Measurements from ENCODE around the gene ARAF. TPM values are rescaled to one million over a fixed set of nuclear protein-coding genes. Genes with fewer than 3 reads are reported as not detected.
"Not testable (repeated sequence)": the region's sequence is repeated elsewhere in the genome, so short reads cannot be mapped to it uniquely, and the experiment has no call there.

The ARAF gene
- total RNA-seq, 1 experiment from 2014 or later = 16.5 TPM

DNA sequence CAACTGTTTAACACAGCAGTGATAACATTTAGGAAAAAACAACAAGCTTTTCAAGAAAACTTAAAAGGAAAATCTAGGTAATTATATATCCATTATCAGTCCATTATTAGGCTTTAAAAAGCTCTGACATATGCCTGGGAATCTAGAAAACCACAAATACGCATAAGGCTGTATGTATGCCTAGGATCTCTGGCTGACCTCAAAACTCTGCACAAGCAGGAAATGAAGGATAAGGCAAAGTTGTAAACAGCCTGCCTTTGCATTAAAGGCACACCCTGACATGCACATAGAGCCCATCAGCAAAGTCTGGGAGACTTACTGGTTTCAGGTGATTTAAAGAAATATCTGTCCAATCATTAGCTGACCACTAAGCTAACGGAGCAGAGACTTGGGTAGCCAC is 35.3 kb downstream of the ARAF start:
- H3K9me3 ChIP-seq (ENCODE audit: low read length) = peaks cover 8% of the 10 kb centered on the region; the same call in 1 of the 2 replicates
- no peak overlapping the region for H3K4me2 ChIP-seq (ENCODE audit: low read depth, low read length, poor library complexity, severe bottlenecking)
- no peaks in the 10 kb centered on the region for H3K79me2 ChIP-seq (ENCODE audit: low read length)
- H3K36me3 ChIP-seq (ENCODE audit: insufficient read depth, low read length) = no peaks in the 10 kb centered on the region
- no peaks in the 10 kb centered on the region for H3K27me3 ChIP-seq (ENCODE audit: low read length)
- H3K4me1 ChIP-seq (ENCODE audit: low read length) = no peaks in the 10 kb centered on the region
- no peak overlapping the region for H2AFZ ChIP-seq (ENCODE audit: low read length)
- H4K20me1 ChIP-seq (ENCODE audit: insufficient read depth, low read depth, low read length) = no peaks in the 10 kb centered on the region
- H3K4me3 ChIP-seq (ENCODE audit: low read length) = no peak overlapping the region
- H3K9me2 ChIP-seq (replicated peaks; ENCODE audit: insufficient read depth, low read length) = no peaks in the 10 kb centered on the region
- no peak overlapping the region for H3K27ac ChIP-seq (ENCODE audit: low read length)
- DNase-seq = no peak
- no peak overlapping the region for H3K9ac ChIP-seq (ENCODE audit: low read length)

DNA sequence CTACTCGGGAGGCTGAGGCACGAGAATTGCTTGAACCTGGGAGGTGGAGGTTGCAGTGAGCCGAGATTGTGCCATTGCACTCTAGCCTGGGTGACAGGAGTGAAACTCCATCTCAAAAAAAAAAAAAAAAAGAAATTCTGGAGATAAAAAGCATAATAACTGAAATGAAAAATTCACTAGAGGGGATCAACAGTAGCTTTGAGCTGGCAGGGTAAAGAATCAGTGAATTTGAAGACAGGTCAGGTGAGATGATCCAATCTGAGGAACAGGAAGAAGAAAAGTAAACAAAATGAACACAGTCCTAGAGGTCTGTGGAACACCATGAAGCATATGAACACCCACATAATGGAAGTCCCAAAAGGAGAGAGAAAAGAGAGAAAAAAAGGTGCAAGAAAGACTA is 36.2 kb downstream of the ARAF start:
- H4K20me1 ChIP-seq (ENCODE audit: insufficient read depth, low read depth, low read length) = no peaks in the 10 kb centered on the region
- no peak overlapping the region for H3K4me2 ChIP-seq (ENCODE audit: low read depth, low read length, poor library complexity, severe bottlenecking)
- no peaks in the 10 kb centered on the region for H3K79me2 ChIP-seq (ENCODE audit: low read length)
- H3K27ac ChIP-seq (ENCODE audit: low read length) = no peak overlapping the region
- no peak for DNase-seq
- H3K4me3 ChIP-seq (ENCODE audit: low read length) = no peak overlapping the region
- no peaks in the 10 kb centered on the region for H3K9me2 ChIP-seq (replicated peaks; ENCODE audit: insufficient read depth, low read length)
- H3K9ac ChIP-seq (ENCODE audit: low read length) = no peak overlapping the region
- H3K9me3 ChIP-seq (ENCODE audit: low read length) = peaks cover 8% of the 10 kb centered on the region; the same call in 1 of the 2 replicates
- H3K27me3 ChIP-seq (ENCODE audit: low read length) = no peaks in the 10 kb centered on the region
- no peak overlapping the region for H2AFZ ChIP-seq (ENCODE audit: low read length)
- no peaks in the 10 kb centered on the region for H3K36me3 ChIP-seq (ENCODE audit: insufficient read depth, low read length)
- H3K4me1 ChIP-seq (ENCODE audit: low read length) = no peaks in the 10 kb centered on the region

DNA sequence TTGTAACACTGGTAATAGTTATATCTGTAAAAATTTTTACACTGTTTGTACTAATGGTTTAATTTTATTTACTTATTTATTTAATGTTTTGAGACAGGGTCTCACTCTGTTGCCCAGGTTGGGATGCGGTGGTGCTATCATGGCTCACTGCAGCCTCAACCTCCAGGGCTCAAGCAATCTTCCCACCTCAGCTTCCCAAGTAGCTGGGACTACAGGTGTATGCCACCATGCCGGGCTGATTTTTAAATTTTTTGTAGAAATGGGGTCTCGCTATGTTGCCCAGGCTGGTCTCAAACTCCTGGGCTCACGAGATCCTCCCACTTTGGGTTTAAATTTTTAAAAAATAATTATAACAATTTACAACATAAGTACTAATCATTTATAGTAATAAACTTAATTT is 42.1 kb downstream of the ARAF start:
- not testable (repeated sequence) for H3K4me3 ChIP-seq (ENCODE audit: low read length); H3K9me2 ChIP-seq (replicated peaks; ENCODE audit: insufficient read depth, low read length); H3K27me3 ChIP-seq (ENCODE audit: low read length); H3K9me3 ChIP-seq (ENCODE audit: low read length); H3K27ac ChIP-seq (ENCODE audit: low read length); H2AFZ ChIP-seq (ENCODE audit: low read length); H3K4me1 ChIP-seq (ENCODE audit: low read length); H3K9ac ChIP-seq (ENCODE audit: low read length); H3K79me2 ChIP-seq (ENCODE audit: low read length); DNase-seq; H3K36me3 ChIP-seq (ENCODE audit: insufficient read depth, low read length); H4K20me1 ChIP-seq (ENCODE audit: insufficient read depth, low read depth, low read length); H3K4me2 ChIP-seq (ENCODE audit: low read depth, low read length, poor library complexity, severe bottlenecking)

DNA sequence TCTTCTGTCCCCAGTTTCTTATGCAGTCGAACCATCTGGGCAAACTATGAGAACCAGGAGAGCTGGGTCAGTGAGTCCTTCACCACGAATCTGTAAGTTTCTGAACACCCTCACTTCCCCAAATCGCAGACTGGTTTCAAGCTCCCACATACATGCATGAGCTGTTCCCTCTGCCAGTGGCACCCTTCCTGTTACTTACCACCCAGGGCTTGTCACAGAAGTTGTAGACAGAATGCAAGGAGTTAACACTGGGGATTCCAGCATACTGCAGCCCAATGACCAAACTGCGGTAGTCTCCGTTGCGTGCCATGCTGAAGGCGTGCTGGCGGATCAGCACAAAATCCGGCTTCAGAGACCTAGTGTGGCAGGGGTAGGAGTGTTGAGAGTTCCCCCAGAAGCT is 44.0 kb downstream of the ARAF start:
- Histone ChIP-seq H2AFZ (ENCODE audit: low read length) (no peak overlapping the region), H3K27ac (ENCODE audit: low read length) (no peak overlapping the region), H4K20me1 (ENCODE audit: insufficient read depth, low read depth, low read length) (no peaks in the 10 kb centered on the region), H3K79me2 (ENCODE audit: low read length) (no peaks in the 10 kb centered on the region), H3K4me3 (ENCODE audit: low read length) (no peak overlapping the region), H3K9me2 (replicated peaks; ENCODE audit: insufficient read depth, low read length) (no peaks in the 10 kb centered on the region), H3K27me3 (ENCODE audit: low read length) (no peaks in the 10 kb centered on the region), H3K36me3 (ENCODE audit: insufficient read depth, low read length) (no peaks in the 10 kb centered on the region), H3K4me1 (ENCODE audit: low read length) (no peaks in the 10 kb centered on the region), H3K9me3 (ENCODE audit: low read length) (no peaks in the 10 kb centered on the region), H3K9ac (ENCODE audit: low read length) (no peak overlapping the region), H3K4me2 (ENCODE audit: low read depth, low read length, poor library complexity, severe bottlenecking) (no peak overlapping the region)
- DNase-seq = no peak

DNA sequence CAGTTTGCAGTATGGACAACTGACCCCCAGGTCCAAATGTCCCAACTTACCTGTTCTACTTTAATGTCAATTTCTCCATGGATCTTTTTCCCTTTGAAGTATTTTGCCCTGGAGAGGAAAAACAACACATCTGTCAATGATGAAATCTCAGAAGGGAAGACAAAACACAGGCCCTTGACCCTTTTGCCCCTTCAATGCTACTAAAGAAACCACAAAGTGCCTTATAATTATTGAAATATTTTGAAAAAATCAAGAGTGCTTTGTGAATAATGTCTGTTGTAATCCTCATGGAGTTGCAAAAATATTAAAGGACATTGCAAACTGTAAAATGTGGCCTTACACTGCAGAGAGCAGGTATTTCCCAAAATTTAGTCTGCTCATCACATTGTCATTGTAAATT is 46.1 kb downstream of the ARAF start:
- no peaks in the 10 kb centered on the region for H3K27me3 ChIP-seq (ENCODE audit: low read length)
- no peak for DNase-seq
- H2AFZ ChIP-seq (ENCODE audit: low read length) = no peak overlapping the region
- H3K9me3 ChIP-seq (ENCODE audit: low read length) = no peaks in the 10 kb centered on the region
- H3K27ac ChIP-seq (ENCODE audit: low read length) = no peak overlapping the region
- H3K9ac ChIP-seq (ENCODE audit: low read length) = no peak overlapping the region
- H3K4me2 ChIP-seq (ENCODE audit: low read depth, low read length, poor library complexity, severe bottlenecking) = no peak overlapping the region
- no peaks in the 10 kb centered on the region for H3K79me2 ChIP-seq (ENCODE audit: low read length)
- H3K9me2 ChIP-seq (replicated peaks; ENCODE audit: insufficient read depth, low read length) = no peaks in the 10 kb centered on the region
- no peaks in the 10 kb centered on the region for H4K20me1 ChIP-seq (ENCODE audit: insufficient read depth, low read depth, low read length)
- H3K4me3 ChIP-seq (ENCODE audit: low read length) = no peak overlapping the region
- H3K36me3 ChIP-seq (ENCODE audit: insufficient read depth, low read length) = no peaks in the 10 kb centered on the region
- H3K4me1 ChIP-seq (ENCODE audit: low read length) = no peaks in the 10 kb centered on the region

DNA sequence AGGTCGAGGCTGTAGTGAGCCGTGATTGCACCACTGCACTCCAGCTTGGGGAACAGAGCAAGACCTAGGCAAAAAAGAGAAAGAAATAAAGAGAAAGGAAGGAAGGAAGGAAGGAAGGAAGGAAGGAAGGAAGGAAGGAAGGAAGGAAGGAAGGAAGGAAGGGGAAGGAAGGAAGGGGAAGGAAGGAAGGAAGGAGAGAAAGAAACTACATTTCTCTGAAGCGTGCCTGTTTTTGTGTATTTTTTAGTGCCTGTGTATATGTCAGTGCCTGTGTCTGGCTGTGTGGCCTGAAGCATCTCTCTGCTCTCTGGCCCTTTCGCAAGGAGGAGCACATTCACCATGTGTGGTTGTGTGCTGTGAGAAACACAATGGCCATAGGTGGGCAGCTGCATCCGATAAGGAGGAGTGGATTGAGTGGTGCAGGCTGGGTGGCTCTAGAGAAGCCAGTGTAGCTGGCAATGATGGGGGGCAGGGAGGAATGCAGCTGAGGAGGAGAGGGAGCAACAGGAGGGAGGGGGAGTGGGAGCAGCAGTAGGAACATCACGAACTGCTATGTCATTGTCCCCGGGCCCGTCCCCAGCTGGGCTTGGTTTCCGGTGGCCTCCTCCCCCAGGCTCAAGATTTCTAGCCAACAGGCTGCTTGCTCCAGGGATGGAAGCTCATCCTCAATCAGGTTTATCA is 47.3 kb downstream of the ARAF start:
- no peak overlapping the region for H3K9ac ChIP-seq (ENCODE audit: low read length)
- H2AFZ ChIP-seq (ENCODE audit: low read length) = no peak overlapping the region
- H3K4me3 ChIP-seq (ENCODE audit: low read length) = no peak overlapping the region
- no peaks in the 10 kb centered on the region for H3K4me1 ChIP-seq (ENCODE audit: low read length)
- no peaks in the 10 kb centered on the region for H3K27me3 ChIP-seq (ENCODE audit: low read length)
- H3K79me2 ChIP-seq (ENCODE audit: low read length) = no peaks in the 10 kb centered on the region
- no peak overlapping the region for H3K27ac ChIP-seq (ENCODE audit: low read length)
- no peaks in the 10 kb centered on the region for H4K20me1 ChIP-seq (ENCODE audit: insufficient read depth, low read depth, low read length)
- H3K4me2 ChIP-seq (ENCODE audit: low read depth, low read length, poor library complexity, severe bottlenecking) = no peak overlapping the region
- H3K9me2 ChIP-seq (replicated peaks; ENCODE audit: insufficient read depth, low read length) = no peaks in the 10 kb centered on the region
- H3K9me3 ChIP-seq (ENCODE audit: low read length) = no peaks in the 10 kb centered on the region
- no peak for DNase-seq
- H3K36me3 ChIP-seq (ENCODE audit: insufficient read depth, low read length) = no peaks in the 10 kb centered on the region

DNA sequence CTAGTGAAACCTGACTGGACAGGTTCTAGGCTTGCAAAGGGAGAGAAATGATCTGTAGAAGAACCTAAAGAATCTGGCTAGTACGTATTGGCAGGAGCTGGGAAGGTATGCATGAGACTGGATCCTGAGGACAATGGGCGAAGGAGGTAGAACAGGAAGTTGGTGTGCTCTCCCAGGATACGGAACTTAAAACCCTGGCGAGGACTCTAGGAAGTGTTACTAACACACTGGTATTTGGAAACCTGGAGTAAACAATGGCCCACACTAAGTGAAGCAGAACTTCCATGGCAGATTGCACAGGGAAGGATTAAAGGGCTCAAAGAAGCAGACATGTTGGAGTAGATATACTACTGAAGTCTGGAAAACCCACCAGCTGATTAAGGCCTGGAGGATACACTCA is 49.5 kb downstream of the ARAF start:
- Histone ChIP-seq H4K20me1 (ENCODE audit: insufficient read depth, low read depth, low read length) (no peaks in the 10 kb centered on the region), H3K4me2 (ENCODE audit: low read depth, low read length, poor library complexity, severe bottlenecking) (no peak overlapping the region), H3K27me3 (ENCODE audit: low read length) (no peaks in the 10 kb centered on the region), H3K9me3 (ENCODE audit: low read length) (no peaks in the 10 kb centered on the region), H2AFZ (ENCODE audit: low read length) (no peak overlapping the region), H3K9ac (ENCODE audit: low read length) (no peak overlapping the region), H3K4me3 (ENCODE audit: low read length) (no peak overlapping the region), H3K79me2 (ENCODE audit: low read length) (no peaks in the 10 kb centered on the region), H3K27ac (ENCODE audit: low read length) (no peak overlapping the region), H3K4me1 (ENCODE audit: low read length) (no peaks in the 10 kb centered on the region), H3K9me2 (replicated peaks; ENCODE audit: insufficient read depth, low read length) (no peaks in the 10 kb centered on the region), H3K36me3 (ENCODE audit: insufficient read depth, low read length) (no peaks in the 10 kb centered on the region)
- no peak for DNase-seq

DNA sequence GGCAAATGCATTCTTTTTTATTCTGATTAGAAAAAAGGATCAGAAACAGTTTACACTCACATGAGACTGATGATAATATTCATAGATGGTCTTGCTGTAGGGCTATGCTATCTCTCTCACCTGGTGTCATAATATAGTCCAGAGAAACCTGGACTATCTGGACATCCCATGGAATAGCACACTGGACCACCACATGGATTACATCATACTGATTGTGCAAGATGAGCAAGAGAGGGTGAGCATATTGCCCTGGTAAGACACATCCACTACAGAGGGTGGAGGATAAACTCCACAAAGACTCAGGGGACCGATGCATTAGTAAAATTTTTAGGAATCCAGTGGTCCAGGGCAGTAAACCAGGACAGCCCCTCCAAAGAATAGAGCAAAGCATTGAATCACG is 50.5 kb downstream of the ARAF start:
- H3K79me2 ChIP-seq (ENCODE audit: low read length) = no peaks in the 10 kb centered on the region
- no peaks in the 10 kb centered on the region for H3K27me3 ChIP-seq (ENCODE audit: low read length)
- no peak overlapping the region for H3K9ac ChIP-seq (ENCODE audit: low read length)
- H3K4me1 ChIP-seq (ENCODE audit: low read length) = no peaks in the 10 kb centered on the region
- no peak overlapping the region for H3K4me3 ChIP-seq (ENCODE audit: low read length)
- no peaks in the 10 kb centered on the region for H3K9me3 ChIP-seq (ENCODE audit: low read length)
- H3K36me3 ChIP-seq (ENCODE audit: insufficient read depth, low read length) = no peaks in the 10 kb centered on the region
- DNase-seq = no peak
- no peak overlapping the region for H3K4me2 ChIP-seq (ENCODE audit: low read depth, low read length, poor library complexity, severe bottlenecking)
- no peaks in the 10 kb centered on the region for H4K20me1 ChIP-seq (ENCODE audit: insufficient read depth, low read depth, low read length)
- no peak overlapping the region for H3K27ac ChIP-seq (ENCODE audit: low read length)
- no peak overlapping the region for H2AFZ ChIP-seq (ENCODE audit: low read length)
- no peaks in the 10 kb centered on the region for H3K9me2 ChIP-seq (replicated peaks; ENCODE audit: insufficient read depth, low read length)

DNA sequence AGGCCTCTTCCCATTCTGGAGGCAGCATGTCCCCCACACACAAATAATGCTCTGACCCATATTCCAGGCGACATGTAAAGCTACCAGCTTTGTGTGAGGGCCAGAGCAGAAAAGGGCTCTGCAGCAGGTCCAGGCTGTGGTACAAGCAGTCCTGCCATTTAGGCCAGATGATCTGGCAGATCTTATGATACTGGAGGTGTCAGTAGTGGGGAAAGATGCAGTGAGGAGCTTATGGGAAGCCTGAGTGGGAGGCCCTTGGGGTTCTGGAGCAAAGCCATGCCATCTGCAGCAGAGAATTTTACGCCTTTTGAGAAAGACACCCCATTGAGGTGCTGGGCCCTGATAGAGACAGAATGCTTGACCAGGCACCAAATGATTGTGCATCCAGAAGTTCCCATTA is 50.9 kb downstream of the ARAF start:
- no peaks in the 10 kb centered on the region for H3K36me3 ChIP-seq (ENCODE audit: insufficient read depth, low read length)

More for the DNA sequence above, 50.9 kb downstream of the ARAF start:
- Histone ChIP-seq H3K9ac (ENCODE audit: low read length) (no peak overlapping the region), H3K9me2 (replicated peaks; ENCODE audit: insufficient read depth, low read length) (no peaks in the 10 kb centered on the region), H3K4me3 (ENCODE audit: low read length) (no peak overlapping the region), H3K79me2 (ENCODE audit: low read length) (no peaks in the 10 kb centered on the region), H3K4me1 (ENCODE audit: low read length) (no peaks in the 10 kb centered on the region), H3K4me2 (ENCODE audit: low read depth, low read length, poor library complexity, severe bottlenecking) (no peak overlapping the region), H3K9me3 (ENCODE audit: low read length) (no peaks in the 10 kb centered on the region), H3K27me3 (ENCODE audit: low read length) (no peaks in the 10 kb centered on the region), H2AFZ (ENCODE audit: low read length) (no peak overlapping the region), H4K20me1 (ENCODE audit: insufficient read depth, low read depth, low read length) (no peaks in the 10 kb centered on the region), H3K27ac (ENCODE audit: low read length) (no peak overlapping the region)
- DNase-seq = no peak
